Measurements from ENCODE around the gene ZFAND3. TPM values are rescaled to one million over a fixed set of nuclear protein-coding genes. Genes with fewer than 3 reads are reported as not detected.

Gene ZFAND3
- total RNA-seq = 10 to 100 TPM; 24.5 to 33.2 TPM
- 100 to 1,000 TPM; 130 to 152 TPM for polyA plus RNA-seq (ENCODE audit: insufficient read length in 2 of 2)
- long read RNA-seq, donor 1, transcript ZFAND3-201 (6 exons, 3,366 nt) = major isoform, 19 of 25 reads
- long read RNA-seq, donor 1, partial matches to known transcripts = 5 of 25 reads
- long read RNA-seq, donor 1, other reads (novel, unspliced or antisense) = 0 of 25 reads
- long read RNA-seq, donor 2, transcript ZFAND3-201 (6 exons, 3,366 nt) = major isoform, 9 of 17 reads
- long read RNA-seq, donor 2, partial matches to known transcripts = 5 of 17 reads
- long read RNA-seq, donor 2, other reads (novel, unspliced or antisense) = 0 of 17 reads
- long read RNA-seq, donor 3, transcript ZFAND3-201 (6 exons, 3,366 nt) = major isoform, 6 of 19 reads
- long read RNA-seq, donor 3, partial matches to known transcripts = 11 of 19 reads
- long read RNA-seq, donor 3, other reads (novel, unspliced or antisense) = 0 of 19 reads
- long read RNA-seq, donor 4, transcript ZFAND3-201 (6 exons, 3,366 nt) = major isoform, 12 of 13 reads
- long read RNA-seq, donor 4, partial matches to known transcripts = 0 of 13 reads
- long read RNA-seq, donor 4, other reads (novel, unspliced or antisense) = 0 of 13 reads

- Histone ChIP-seq H3K36me3 (ENCODE audit: control insufficient read depth, insufficient read depth, low read length) (no peaks in the 10 kb centered on the region), H3K27ac (ENCODE audit: low read depth, low read length) (peak within 1 kb of the TSS; percentile 99), H3K27me3 (ENCODE audit: control insufficient read depth, insufficient read depth, low read length) (no peaks in the 10 kb centered on the region), H3K4me1 (ENCODE audit: control insufficient read depth, insufficient read depth, low read length) (peaks cover 21% of the 10 kb centered on the region), H3K9me3 (ENCODE audit: control insufficient read depth, insufficient read depth, low read length) (no peaks in the 10 kb centered on the region), H3K4me3 (ENCODE audit: low read depth, low read length) (peak within 1 kb of the TSS; percentile 70)
- 0% methylated on average over 64 of the region's 64 CpGs for WGBS (ENCODE audit: insufficient coverage)
- DNase-seq (ENCODE audit: low read depth in 4 of 6, low spot score in 6 of 6) = peak; percentile 89 to 99 (median 96)
Measured at GRCh38 chr6:37819177-37819801, at the start of gene ZFAND3. ZFAND3 (plus strand) TSS chr6:37819727; CDS start chr6:37819946, 219 bp downstream.

GRCh38 chr6:37774028-37774680 is 45.4 kb upstream of the ZFAND3 start:
- 95% methylated on average over 2 of the region's 3 CpGs for WGBS (ENCODE audit: insufficient coverage)
- DNase-seq (ENCODE audit: low read depth in 4 of 6, low spot score in 6 of 6) = no peak
- Histone ChIP-seq H3K4me1 (ENCODE audit: control insufficient read depth, insufficient read depth, low read length) (peaks cover 15% of the 10 kb centered on the region), H3K9me3 (ENCODE audit: control insufficient read depth, insufficient read depth, low read length) (no peaks in the 10 kb centered on the region), H3K4me3 (ENCODE audit: low read depth, low read length) (no peak overlapping the region), H3K27me3 (ENCODE audit: control insufficient read depth, insufficient read depth, low read length) (peaks cover 4% of the 10 kb centered on the region), H3K27ac (ENCODE audit: low read depth, low read length) (no peak overlapping the region), H3K36me3 (ENCODE audit: control insufficient read depth, insufficient read depth, low read length) (no peaks in the 10 kb centered on the region)

- H3K27ac ChIP-seq (ENCODE audit: low read depth, low read length) = no peak overlapping the region
- H3K9me3 ChIP-seq (ENCODE audit: control insufficient read depth, insufficient read depth, low read length) = no peaks in the 10 kb centered on the region
- WGBS (ENCODE audit: insufficient coverage) = 63% methylated on average over 7 of the region's 9 CpGs
- DNase-seq (ENCODE audit: low read depth in 4 of 6, low spot score in 6 of 6) = no peak
- peaks cover 4% of the 10 kb centered on the region for H3K27me3 ChIP-seq (ENCODE audit: control insufficient read depth, insufficient read depth, low read length)
- H3K4me3 ChIP-seq (ENCODE audit: low read depth, low read length) = no peak overlapping the region
- H3K4me1 ChIP-seq (ENCODE audit: control insufficient read depth, insufficient read depth, low read length) = peaks cover 18% of the 10 kb centered on the region
- H3K36me3 ChIP-seq (ENCODE audit: control insufficient read depth, insufficient read depth, low read length) = no peaks in the 10 kb centered on the region
Measured at GRCh38 chr6:37776566-37776965, 43.0 kb upstream of the ZFAND3 start.

- no peak overlapping the region for H3K27ac ChIP-seq (ENCODE audit: low read depth, low read length)
- 45% methylated on average over 10 of the region's 10 CpGs for WGBS (ENCODE audit: insufficient coverage)
- peaks cover 4% of the 10 kb centered on the region for H3K27me3 ChIP-seq (ENCODE audit: control insufficient read depth, insufficient read depth, low read length)
- H3K4me3 ChIP-seq (ENCODE audit: low read depth, low read length) = no peak overlapping the region
- H3K36me3 ChIP-seq (ENCODE audit: control insufficient read depth, insufficient read depth, low read length) = no peaks in the 10 kb centered on the region
- H3K4me1 ChIP-seq (ENCODE audit: control insufficient read depth, insufficient read depth, low read length) = peaks cover 18% of the 10 kb centered on the region
- no peaks in the 10 kb centered on the region for H3K9me3 ChIP-seq (ENCODE audit: control insufficient read depth, insufficient read depth, low read length)
- no peak for DNase-seq (ENCODE audit: low read depth in 4 of 6, low spot score in 6 of 6)
Measured at GRCh38 chr6:37777272-37777834, 42.2 kb upstream of the ZFAND3 start.

GRCh38 chr6:37779111-37779800 is 40.3 kb upstream of the ZFAND3 start:
- no peak for DNase-seq (ENCODE audit: low read depth in 4 of 6, low spot score in 6 of 6)
- 73% methylated on average over 3 of the region's 4 CpGs for WGBS (ENCODE audit: insufficient coverage)

GRCh38 chr6:37779902-37780628 is 39.5 kb upstream of the ZFAND3 start:
- Histone ChIP-seq H3K4me3 (ENCODE audit: low read depth, low read length) (no peak overlapping the region), H3K27me3 (ENCODE audit: control insufficient read depth, insufficient read depth, low read length) (peaks cover 4% of the 10 kb centered on the region), H3K9me3 (ENCODE audit: control insufficient read depth, insufficient read depth, low read length) (no peaks in the 10 kb centered on the region), H3K27ac (ENCODE audit: low read depth, low read length) (no peak overlapping the region), H3K4me1 (ENCODE audit: control insufficient read depth, insufficient read depth, low read length) (peaks cover 40% of the 10 kb centered on the region), H3K36me3 (ENCODE audit: control insufficient read depth, insufficient read depth, low read length) (no peaks in the 10 kb centered on the region)
- 62% methylated on average over 6 of the region's 7 CpGs for WGBS (ENCODE audit: insufficient coverage)
- DNase-seq (ENCODE audit: low read depth in 4 of 6, low spot score in 6 of 6) = no peak

More at GRCh38 chr6:37779111-37779800, 40.3 kb upstream of the ZFAND3 start:
- H3K27ac ChIP-seq (ENCODE audit: low read depth, low read length) = no peak overlapping the region
- H3K4me3 ChIP-seq (ENCODE audit: low read depth, low read length) = no peak overlapping the region
- H3K4me1 ChIP-seq (ENCODE audit: control insufficient read depth, insufficient read depth, low read length) = peaks cover 34% of the 10 kb centered on the region
- no peaks in the 10 kb centered on the region for H3K36me3 ChIP-seq (ENCODE audit: control insufficient read depth, insufficient read depth, low read length)
- peaks cover 4% of the 10 kb centered on the region for H3K27me3 ChIP-seq (ENCODE audit: control insufficient read depth, insufficient read depth, low read length)
- H3K9me3 ChIP-seq (ENCODE audit: control insufficient read depth, insufficient read depth, low read length) = no peaks in the 10 kb centered on the region

GRCh38 chr6:37781788-37782187 is 37.7 kb upstream of the ZFAND3 start:
- no peak for DNase-seq (ENCODE audit: low read depth in 4 of 6, low spot score in 6 of 6)
- no CpG with 5 or more reads among the region's 2 CpGs for WGBS (ENCODE audit: insufficient coverage)
- H3K4me3 ChIP-seq (ENCODE audit: low read depth, low read length) = no peak overlapping the region

GRCh38 chr6:37783025-37783855 is 36.3 kb upstream of the ZFAND3 start:
- H3K4me3 ChIP-seq (ENCODE audit: low read depth, low read length) = peak overlapping the region; percentile 55
- no peaks in the 10 kb centered on the region for H3K9me3 ChIP-seq (ENCODE audit: control insufficient read depth, insufficient read depth, low read length)
- no peaks in the 10 kb centered on the region for H3K36me3 ChIP-seq (ENCODE audit: control insufficient read depth, insufficient read depth, low read length)
- H3K4me1 ChIP-seq (ENCODE audit: control insufficient read depth, insufficient read depth, low read length) = peaks cover 31% of the 10 kb centered on the region
- peak overlapping the region; percentile 64 for H3K27ac ChIP-seq (ENCODE audit: low read depth, low read length)
- peak in 4 of 6 donors; percentile 32 to 87 (median 60) for DNase-seq (ENCODE audit: low read depth in 4 of 6, low spot score in 6 of 6)
- H3K27me3 ChIP-seq (ENCODE audit: control insufficient read depth, insufficient read depth, low read length) = no peaks in the 10 kb centered on the region
- 7% methylated on average over 20 of the region's 26 CpGs for WGBS (ENCODE audit: insufficient coverage)

More at GRCh38 chr6:37781788-37782187, 37.7 kb upstream of the ZFAND3 start:
- peaks cover 40% of the 10 kb centered on the region for H3K4me1 ChIP-seq (ENCODE audit: control insufficient read depth, insufficient read depth, low read length)
- no peaks in the 10 kb centered on the region for H3K9me3 ChIP-seq (ENCODE audit: control insufficient read depth, insufficient read depth, low read length)
- H3K27ac ChIP-seq (ENCODE audit: low read depth, low read length) = no peak overlapping the region
- no peaks in the 10 kb centered on the region for H3K36me3 ChIP-seq (ENCODE audit: control insufficient read depth, insufficient read depth, low read length)
- H3K27me3 ChIP-seq (ENCODE audit: control insufficient read depth, insufficient read depth, low read length) = peaks cover 4% of the 10 kb centered on the region

Data from spinal cord (tissue), 10 donors.